HAP-1 (cell line): ENCODE data around the gene EPB41.
"Not testable (repeated sequence)": the region's sequence is repeated elsewhere in the genome, so short reads cannot be mapped to it uniquely, and the experiment has no call there.

Experiments used
- DNase-seq, 2 experiments: peaks; one replicate each; pipeline ENCODE4 v3.0.0-alpha.2; 2016 to 2020; ENCODE audit warnings: low spot score in 2 of 2
- H3K27me3 ChIP-seq: fragments of 250-450 bp; sonication (Bioruptor Pico); 2 replicates; pipeline ENCODE4 v1.5.1; 2020; ENCODE audit warnings: low read depth, mild to moderate bottlenecking, moderate library complexity
- H3K36me3 ChIP-seq: fragments of 250-450 bp; sonication (Bioruptor Pico); replicated peaks from 2 replicates; pipeline ENCODE4 v1.5.1; 2020; ENCODE audit warnings: mild to moderate bottlenecking
- H3K4me1 ChIP-seq: fragments of 250-450 bp; sonication (Bioruptor Pico); 2 replicates; pipeline ENCODE4 v1.5.1; 2020; ENCODE audit warnings: mild to moderate bottlenecking
- H3K4me3 ChIP-seq: fragments of 250-450 bp; sonication (Bioruptor Pico); 2 replicates; pipeline ENCODE4 v1.5.1; 2020; ENCODE audit warnings: mild to moderate bottlenecking, moderate library complexity
- H3K9me3 ChIP-seq: fragments of 250-450 bp; sonication (Bioruptor Pico); 2 replicates; pipeline ENCODE4 v1.5.1; 2020; ENCODE audit warnings: mild to moderate bottlenecking, moderate library complexity
- in situ Hi-C: fragments of 300-500 bp; cut with MboI; formaldehyde crosslinking; loops from 3 replicates; pipeline ENCODE4 v1.14.3; 2020; ENCODE audit warnings: low sequenced_read_pairs, inconsistent platforms, mixed read lengths

The EPB41 gene

GRCh38 chr1:29079916-29080629, 165.7 kb downstream of the EPB41 start:
- H3K27me3 ChIP-seq, DNase-seq, H3K36me3 ChIP-seq, in situ Hi-C loops, H3K4me3 ChIP-seq, H3K9me3 ChIP-seq: not testable (repeated sequence)
- H3K4me1 ChIP-seq = peaks cover 21% of the 10 kb centered on the region

GRCh38 chr1:29081201-29081600, 166.8 kb downstream of the EPB41 start:
- Histone ChIP-seq H3K9me3 (no peaks in the 10 kb centered on the region), H3K4me1 (peaks cover 21% of the 10 kb centered on the region), H3K27me3 (no peaks in the 10 kb centered on the region), H3K4me3 (no peak overlapping the region), H3K36me3 (no peaks in the 10 kb centered on the region)
- no peak for DNase-seq
- in situ Hi-C loops = no loop called here

- Histone ChIP-seq H3K36me3 (no peaks in the 10 kb centered on the region), H3K4me3 (no peak overlapping the region), H3K9me3 (no peaks in the 10 kb centered on the region), H3K27me3 (no peaks in the 10 kb centered on the region), H3K4me1 (peaks cover 21% of the 10 kb centered on the region)
- DNase-seq = no peak
- in situ Hi-C loops = no loop called here
Observed at GRCh38 chr1:29082519-29082918, 168.2 kb downstream of the EPB41 start.

GRCh38 chr1:29083317-29084195, 169.2 kb downstream of the EPB41 start:
- DNase-seq = peak in 1 of 2 experiments; percentile 70
- Histone ChIP-seq H3K4me1 (peaks cover 21% of the 10 kb centered on the region), H3K36me3 (no peaks in the 10 kb centered on the region), H3K4me3 (no peak overlapping the region), H3K9me3 (no peaks in the 10 kb centered on the region), H3K27me3 (no peaks in the 10 kb centered on the region)
- in situ Hi-C loops = no loop called here

- peaks cover 21% of the 10 kb centered on the region for H3K4me1 ChIP-seq
- H3K9me3 ChIP-seq = no peaks in the 10 kb centered on the region
- H3K36me3 ChIP-seq = no peaks in the 10 kb centered on the region
- in situ Hi-C loops = no loop called here
- no peaks in the 10 kb centered on the region for H3K27me3 ChIP-seq
- no peak overlapping the region for H3K4me3 ChIP-seq
- DNase-seq = no peak
Observed at GRCh38 chr1:29084196-29084521, 169.8 kb downstream of the EPB41 start.

DNA sequence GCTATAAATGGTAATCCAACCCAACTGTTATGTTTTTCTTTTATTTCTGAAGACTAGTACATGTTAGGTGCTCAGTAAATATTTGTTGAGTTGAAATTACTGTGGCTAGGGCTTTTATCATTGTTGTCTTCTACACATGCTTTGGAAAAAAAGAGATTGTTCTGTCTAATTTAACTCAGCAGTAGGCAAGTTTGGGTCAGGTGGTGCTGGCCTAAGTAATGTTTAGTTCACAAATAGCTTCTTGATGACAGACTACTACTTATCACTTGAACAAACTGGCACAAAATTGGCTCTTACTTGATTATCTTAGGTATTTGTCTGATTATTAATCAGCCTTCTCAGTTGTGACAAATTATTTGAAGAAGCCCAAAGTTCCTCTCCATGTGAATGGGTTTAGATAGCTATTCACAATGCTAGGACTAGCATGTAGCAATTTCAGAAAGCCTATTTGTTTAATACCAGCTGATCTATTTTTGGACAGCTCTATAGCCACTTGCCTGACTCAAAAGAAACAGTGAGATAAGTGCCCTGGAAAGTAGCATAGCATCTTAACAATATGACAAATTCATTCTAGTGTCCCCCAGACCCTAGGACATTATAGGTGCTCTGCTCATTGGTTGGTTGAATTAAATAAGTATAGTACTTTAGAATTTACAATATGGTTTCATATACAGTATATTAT, 176.7 kb downstream of the EPB41 start:
- in situ Hi-C loops = no loop called here
- H3K27me3 ChIP-seq = no peaks in the 10 kb centered on the region
- H3K9me3 ChIP-seq = no peaks in the 10 kb centered on the region
- H3K36me3 ChIP-seq = peaks cover 8% of the 10 kb centered on the region; the same call in 1 of the 2 replicates
- H3K4me1 ChIP-seq = no peaks in the 10 kb centered on the region
- no peak overlapping the region for H3K4me3 ChIP-seq
- DNase-seq = no peak

- H3K4me3 ChIP-seq, DNase-seq, H3K9me3 ChIP-seq, in situ Hi-C loops, H3K27me3 ChIP-seq, H3K4me1 ChIP-seq, H3K36me3 ChIP-seq: not testable (repeated sequence)
Observed at GRCh38 chr1:29092704-29093103, 178.3 kb downstream of the EPB41 start.

DNA sequence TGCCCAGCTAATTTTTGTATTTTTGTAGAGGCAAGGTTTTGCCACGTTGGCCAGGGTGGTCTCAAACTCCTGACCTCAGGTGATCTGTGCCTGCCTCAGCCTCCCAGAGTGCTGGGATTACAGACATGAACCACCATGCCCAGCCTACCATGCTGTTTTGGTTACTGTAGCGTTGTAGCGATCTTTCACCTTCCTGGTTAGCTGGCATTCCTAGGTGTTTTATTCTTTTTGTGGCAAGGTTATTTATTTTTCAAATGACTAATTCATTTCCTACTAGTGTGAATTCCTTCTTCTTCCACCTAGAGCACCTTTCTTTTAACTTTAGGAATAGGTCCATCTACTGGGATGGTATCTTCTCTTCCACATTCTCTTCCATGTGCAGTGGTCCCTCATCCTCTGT, 180.1 kb downstream of the EPB41 start:
- H3K36me3 ChIP-seq = peaks cover 10% of the 10 kb centered on the region

DNA sequence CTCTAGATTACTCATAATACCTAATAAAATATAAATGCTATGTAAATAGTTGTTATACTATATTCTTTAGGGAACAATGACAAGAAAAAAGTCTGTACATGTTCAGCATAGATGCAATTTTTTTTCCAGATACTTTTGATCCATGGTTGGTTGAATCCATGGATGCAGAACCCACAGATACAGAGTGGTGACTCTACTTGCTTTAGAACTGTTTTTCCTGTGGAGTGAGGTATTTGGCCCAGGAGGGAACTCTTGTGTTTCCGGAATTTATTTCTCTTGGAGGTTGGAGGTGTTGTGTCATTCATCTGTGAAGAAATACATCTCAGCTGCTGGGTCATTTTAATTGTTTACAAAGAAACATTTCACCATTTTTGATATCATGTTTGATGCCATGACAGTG, 180.6 kb downstream of the EPB41 start:
- H3K4me1 ChIP-seq = peaks cover 4% of the 10 kb centered on the region; the same call in 1 of the 2 replicates
- DNase-seq = no peak
- H3K4me3 ChIP-seq = no peak overlapping the region
- in situ Hi-C loops = no loop called here
- no peaks in the 10 kb centered on the region for H3K9me3 ChIP-seq
- peaks cover 15% of the 10 kb centered on the region for H3K36me3 ChIP-seq
- H3K27me3 ChIP-seq = no peaks in the 10 kb centered on the region

More for the DNA sequence above, 180.1 kb downstream of the EPB41 start:
- in situ Hi-C loops = no loop called here
- no peaks in the 10 kb centered on the region for H3K27me3 ChIP-seq
- no peak overlapping the region for H3K4me3 ChIP-seq
- peaks cover under 1% of the 10 kb centered on the region; the same call in 1 of the 2 replicates for H3K4me1 ChIP-seq
- no peaks in the 10 kb centered on the region for H3K9me3 ChIP-seq
- no peak for DNase-seq

- Histone ChIP-seq H3K4me1 (peaks cover 4% of the 10 kb centered on the region; the same call in 1 of the 2 replicates), H3K27me3 (no peaks in the 10 kb centered on the region), H3K36me3 (peaks cover 16% of the 10 kb centered on the region), H3K4me3 (no peak overlapping the region), H3K9me3 (no peaks in the 10 kb centered on the region)
- no peak for DNase-seq
- in situ Hi-C loops = no loop called here
Observed at GRCh38 chr1:29096231-29096886, 182.0 kb downstream of the EPB41 start.

- H3K4me1 ChIP-seq = peaks cover 4% of the 10 kb centered on the region; the same call in 1 of the 2 replicates
- H3K36me3 ChIP-seq = peaks cover 8% of the 10 kb centered on the region
- in situ Hi-C loops = no loop called here
- no peak overlapping the region for H3K4me3 ChIP-seq
- no peaks in the 10 kb centered on the region for H3K27me3 ChIP-seq
- DNase-seq = no peak
- no peaks in the 10 kb centered on the region for H3K9me3 ChIP-seq
Observed at GRCh38 chr1:29099286-29099685, 184.9 kb downstream of the EPB41 start.

- Histone ChIP-seq H3K4me3 (no peak overlapping the region), H3K36me3 (peaks cover 8% of the 10 kb centered on the region), H3K27me3 (no peaks in the 10 kb centered on the region), H3K9me3 (no peaks in the 10 kb centered on the region), H3K4me1 (peaks cover 4% of the 10 kb centered on the region; the same call in 1 of the 2 replicates)
- no peak for DNase-seq
- in situ Hi-C loops = no loop called here
Observed at GRCh38 chr1:29100487-29100886, 186.1 kb downstream of the EPB41 start.

DNA sequence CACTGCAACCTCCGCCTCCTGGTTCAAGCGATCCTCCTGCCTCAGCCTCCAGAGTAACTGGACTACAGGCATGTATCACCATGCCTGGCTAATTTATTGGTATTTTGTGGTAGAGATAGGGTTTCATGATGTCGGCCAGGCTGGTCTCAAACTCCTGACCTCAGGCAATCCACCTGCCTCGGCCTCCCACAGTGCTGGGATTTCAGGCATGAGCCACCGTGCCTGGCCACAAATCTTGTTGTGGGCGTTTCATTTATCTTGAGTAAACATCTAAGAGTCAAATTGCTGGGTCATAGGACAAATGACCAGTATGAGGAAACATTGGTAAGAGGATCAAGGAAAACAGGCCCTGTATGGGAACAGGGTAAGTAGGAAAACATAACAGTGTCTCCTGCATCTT, 191.5 kb downstream of the EPB41 start:
- Histone ChIP-seq H3K36me3 (peaks cover 5% of the 10 kb centered on the region), H3K27me3 (no peaks in the 10 kb centered on the region), H3K4me3 (no peak overlapping the region), H3K4me1 (no peaks in the 10 kb centered on the region), H3K9me3 (no peaks in the 10 kb centered on the region)
- in situ Hi-C loops = no loop called here
- DNase-seq = no peak
